Neural progenitor cell (in vitro differentiated cells): ENCODE measurements around the gene RNF8.

Experiments used
- EZH2 ChIP-seq: fragments of 200-600 bp; sonication (generic); IDR thresholded peaks from 2 replicates; pipeline ENCODE4 v1.6.1; 2017; ENCODE audit warnings: antibody characterized with exemption, mild to moderate bottlenecking, moderate library complexity
- EZH2phosphoT487 ChIP-seq: fragments of 200-600 bp; sonication (generic); IDR thresholded peaks from 2 replicates; pipeline ENCODE4 v1.6.1; 2017; ENCODE audit warnings: antibody characterized with exemption
- TF ChIP-seq, protein P1 (sequence below): fragments of 200-600 bp; sonication (generic); IDR thresholded peaks from 2 replicates; pipeline ENCODE4 v1.5.1; 2017; ENCODE audit warnings: antibody characterized with exemption, mild to moderate bottlenecking

DNA sequence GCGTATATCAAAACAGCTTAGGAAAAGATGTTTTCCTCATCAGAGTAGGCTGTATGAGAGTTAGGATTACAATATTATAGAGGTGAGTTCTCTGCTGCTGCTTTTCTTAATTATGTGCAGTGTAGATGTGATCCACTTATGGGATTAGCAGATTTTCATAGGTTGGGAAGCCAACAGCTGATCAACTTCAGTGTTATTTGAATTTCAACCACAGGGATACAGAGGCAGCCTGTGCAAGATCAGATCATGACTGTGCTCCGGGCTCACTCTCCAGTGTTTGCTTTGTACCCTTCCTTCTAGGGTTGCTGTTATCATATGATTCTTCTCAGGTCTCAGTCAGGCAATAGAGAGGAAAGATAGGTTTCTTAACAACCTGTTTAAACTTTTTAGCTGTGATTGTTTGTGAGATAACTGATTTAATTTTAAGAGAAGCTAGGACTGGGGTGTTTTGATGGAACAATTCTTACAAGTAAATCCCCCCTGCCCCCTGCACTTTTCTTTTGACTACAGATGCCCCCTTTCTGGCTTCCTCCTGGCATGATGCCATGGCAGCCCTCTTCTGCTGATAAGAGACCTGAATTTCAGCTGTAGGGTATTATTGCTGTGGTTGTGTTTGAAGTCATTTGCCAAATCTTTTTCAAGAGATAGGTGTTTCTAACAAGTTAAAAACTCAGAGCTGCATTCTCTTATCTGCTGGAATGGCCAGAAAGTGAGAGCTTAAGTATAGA lies 8.5 kb downstream of the RNF8 start:
- TF ChIP-seq EZH2 (no peak), EZH2phosphoT487 (no peak)
- TF ChIP-seq, protein P1, sequence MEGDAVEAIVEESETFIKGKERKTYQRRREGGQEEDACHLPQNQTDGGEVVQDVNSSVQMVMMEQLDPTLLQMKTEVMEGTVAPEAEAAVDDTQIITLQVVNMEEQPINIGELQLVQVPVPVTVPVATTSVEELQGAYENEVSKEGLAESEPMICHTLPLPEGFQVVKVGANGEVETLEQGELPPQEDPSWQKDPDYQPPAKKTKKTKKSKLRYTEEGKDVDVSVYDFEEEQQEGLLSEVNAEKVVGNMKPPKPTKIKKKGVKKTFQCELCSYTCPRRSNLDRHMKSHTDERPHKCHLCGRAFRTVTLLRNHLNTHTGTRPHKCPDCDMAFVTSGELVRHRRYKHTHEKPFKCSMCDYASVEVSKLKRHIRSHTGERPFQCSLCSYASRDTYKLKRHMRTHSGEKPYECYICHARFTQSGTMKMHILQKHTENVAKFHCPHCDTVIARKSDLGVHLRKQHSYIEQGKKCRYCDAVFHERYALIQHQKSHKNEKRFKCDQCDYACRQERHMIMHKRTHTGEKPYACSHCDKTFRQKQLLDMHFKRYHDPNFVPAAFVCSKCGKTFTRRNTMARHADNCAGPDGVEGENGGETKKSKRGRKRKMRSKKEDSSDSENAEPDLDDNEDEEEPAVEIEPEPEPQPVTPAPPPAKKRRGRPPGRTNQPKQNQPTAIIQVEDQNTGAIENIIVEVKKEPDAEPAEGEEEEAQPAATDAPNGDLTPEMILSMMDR, result no peak
